GM12801 (cell line): Measurements from ENCODE around the gene TBC1D22B.

Experiments
- CTCF ChIP-seq: IDR thresholded peaks from one replicate; pipeline ENCODE4 v1.5.1; 2011; ENCODE audit warnings: control low read depth; ENCODE audit not compliant: insufficient read length; ENCODE audit errors: extremely low read depth

The TBC1D22B gene

DNA sequence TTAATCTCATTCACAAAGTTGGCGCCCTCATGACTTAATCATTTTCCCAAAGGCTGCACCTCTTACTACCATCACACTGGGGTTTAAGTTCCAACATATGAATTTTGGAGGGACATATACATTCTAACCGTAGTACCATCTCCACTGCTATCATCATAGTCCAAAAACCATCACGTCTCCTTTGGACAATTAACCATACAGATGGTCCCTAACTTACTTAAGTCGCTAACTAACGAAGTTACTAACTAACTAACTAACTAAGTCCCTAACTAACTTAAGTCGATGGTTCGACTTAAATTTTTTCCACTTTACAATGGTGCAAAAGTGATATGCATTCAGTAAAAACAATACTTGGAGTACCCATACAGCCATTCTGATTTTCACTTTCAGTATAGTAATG, 24.0 kb upstream of the TBC1D22B start:
- TF ChIP-seq CTCF = no peak

DNA sequence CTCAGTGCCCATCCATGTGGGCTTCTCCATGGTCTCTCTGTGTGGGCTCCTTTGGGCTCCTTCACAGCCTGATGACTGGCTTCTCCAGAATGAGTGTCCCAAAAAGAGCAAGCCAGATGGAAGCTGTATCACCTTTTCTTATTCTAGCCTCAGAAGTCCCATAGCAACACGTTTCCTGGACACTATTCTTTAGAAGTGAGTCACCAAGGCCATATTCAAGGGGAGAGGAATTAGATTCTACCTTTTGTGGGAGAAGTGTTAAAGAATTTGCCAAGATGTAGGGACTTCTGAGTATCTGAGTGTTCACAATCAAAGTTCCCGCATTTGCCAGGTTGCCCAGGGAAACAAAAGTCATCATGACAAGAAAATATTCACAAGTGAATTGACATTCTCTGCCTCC, 20.7 kb upstream of the TBC1D22B start:
- TF ChIP-seq CTCF = no peak

GRCh38 chr6:37237789-37238188, 19.8 kb upstream of the TBC1D22B start:
- no peak for TF ChIP-seq CTCF

GRCh38 chr6:37238381-37238780, 19.2 kb upstream of the TBC1D22B start:
- TF ChIP-seq CTCF = no peak

DNA sequence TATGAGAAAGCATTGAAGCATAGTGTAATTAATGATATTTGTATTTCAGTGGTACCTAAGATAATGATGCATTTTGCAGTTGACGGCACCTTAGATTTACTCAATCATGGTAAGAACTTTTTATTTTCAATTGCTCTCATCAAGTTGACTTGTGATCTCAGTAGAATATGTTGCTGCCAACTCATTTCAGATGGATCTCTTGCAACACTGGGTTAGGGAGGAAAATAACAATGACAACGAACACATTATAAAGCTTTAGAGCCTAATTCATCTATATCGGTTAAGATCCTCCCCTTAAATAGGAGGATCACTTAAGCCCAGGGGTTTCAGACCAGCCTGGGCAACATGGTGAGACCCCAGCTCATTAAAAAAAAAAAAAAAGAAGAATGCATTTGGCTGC, 18.0 kb upstream of the TBC1D22B start:
- TF ChIP-seq CTCF = no peak

- TF ChIP-seq CTCF = no peak
Measured at GRCh38 chr6:37239950-37240713, 17.4 kb upstream of the TBC1D22B start.

- TF ChIP-seq CTCF = no peak
Measured at GRCh38 chr6:37241131-37241530, 16.4 kb upstream of the TBC1D22B start.
